ENCODE measurements around the gene GRM8.
A peak's percentile ranks its signal among the peaks of the same experiment; 100 is the strongest.

Gene GRM8

GRCh38 chr7:126791306-126791705 lies 461.4 kb downstream of the GRM8 start:
- no peak overlapping the region for H3K4me3 ChIP-seq (ENCODE audit: low read depth, low read length)
- no peak for DNase-seq (ENCODE audit: low read depth)
- TF ChIP-seq CTCF (IDR thresholded peaks at IDR 0.05; ENCODE audit: insufficient read depth, low read depth, low read length, missing control alignments): no peak

GRCh38 chr7:126790763-126791162 lies 462.0 kb downstream of the GRM8 start:
- no peak overlapping the region for H3K4me3 ChIP-seq (ENCODE audit: low read depth, low read length)
- no peak for DNase-seq (ENCODE audit: low read depth)

GRCh38 chr7:126783613-126784012 lies 469.1 kb downstream of the GRM8 start:
- no peak overlapping the region for H3K4me3 ChIP-seq (ENCODE audit: low read depth, low read length)
- no peak for TF ChIP-seq CTCF (IDR thresholded peaks at IDR 0.05; ENCODE audit: insufficient read depth, low read depth, low read length, missing control alignments)
- no peak for DNase-seq (ENCODE audit: low read depth)

More at GRCh38 chr7:126790763-126791162, 462.0 kb downstream of the GRM8 start:
- TF ChIP-seq CTCF (IDR thresholded peaks at IDR 0.05; ENCODE audit: insufficient read depth, low read depth, low read length, missing control alignments): peak; percentile 10

GRCh38 chr7:126780993-126781392 lies 471.7 kb downstream of the GRM8 start:
- peak; percentile 43 for DNase-seq (ENCODE audit: low read depth)
- no peak overlapping the region for H3K4me3 ChIP-seq (ENCODE audit: low read depth, low read length)
- TF ChIP-seq CTCF (IDR thresholded peaks at IDR 0.05; ENCODE audit: insufficient read depth, low read depth, low read length, missing control alignments): no peak

GRCh38 chr7:126778101-126778500 lies 474.6 kb downstream of the GRM8 start:
- no peak for DNase-seq (ENCODE audit: low read depth)
- no peak overlapping the region for H3K4me3 ChIP-seq (ENCODE audit: low read depth, low read length)
- TF ChIP-seq CTCF (IDR thresholded peaks at IDR 0.05; ENCODE audit: insufficient read depth, low read depth, low read length, missing control alignments): no peak

GRCh38 chr7:126776498-126776897 lies 476.2 kb downstream of the GRM8 start:
- no peak for TF ChIP-seq CTCF (IDR thresholded peaks at IDR 0.05; ENCODE audit: insufficient read depth, low read depth, low read length, missing control alignments)
- H3K4me3 ChIP-seq (ENCODE audit: low read depth, low read length): no peak overlapping the region
- DNase-seq (ENCODE audit: low read depth): no peak

GRCh38 chr7:126774077-126774476 lies 478.7 kb downstream of the GRM8 start:
- TF ChIP-seq CTCF (IDR thresholded peaks at IDR 0.05; ENCODE audit: insufficient read depth, low read depth, low read length, missing control alignments): no peak
- H3K4me3 ChIP-seq (ENCODE audit: low read depth, low read length): no peak overlapping the region
- DNase-seq (ENCODE audit: low read depth): no peak
